BE2C (cell line): ENCODE measurements around the gene GRIA1.

Experiments
- DNase-seq: peaks from one replicate; pipeline ENCODE4 v3.0.0-alpha.2; 2020
- H3K27me3 ChIP-seq: fragments of 250-450 bp; sonication (Bioruptor Pico); 2 replicates; pipeline ENCODE4 v1.5.1; 2020; ENCODE audit warnings: mild to moderate bottlenecking
- H3K36me3 ChIP-seq: fragments of 250-450 bp; sonication (Bioruptor Pico); 2 replicates; pipeline ENCODE4 v1.5.1; 2020; ENCODE audit warnings: mild to moderate bottlenecking
- H3K4me1 ChIP-seq: fragments of 250-450 bp; sonication (Bioruptor Pico); 2 replicates; pipeline ENCODE4 v1.5.1; 2020
- H3K4me3 ChIP-seq: 2 replicates; pipeline ENCODE4 v1.5.1; 2011; ENCODE audit warnings: low read depth, low read length
- H3K9me3 ChIP-seq: fragments of 250-450 bp; sonication (Bioruptor Pico); 2 replicates; pipeline ENCODE4 v1.5.1; 2020
- TF ChIP-seq, protein P1 (sequence below): IDR thresholded peaks from 2 replicates; pipeline ENCODE4 v1.5.1; 2012; ENCODE audit warnings: mild to moderate bottlenecking, low read depth, low read length

GRIA1 gene

DNA sequence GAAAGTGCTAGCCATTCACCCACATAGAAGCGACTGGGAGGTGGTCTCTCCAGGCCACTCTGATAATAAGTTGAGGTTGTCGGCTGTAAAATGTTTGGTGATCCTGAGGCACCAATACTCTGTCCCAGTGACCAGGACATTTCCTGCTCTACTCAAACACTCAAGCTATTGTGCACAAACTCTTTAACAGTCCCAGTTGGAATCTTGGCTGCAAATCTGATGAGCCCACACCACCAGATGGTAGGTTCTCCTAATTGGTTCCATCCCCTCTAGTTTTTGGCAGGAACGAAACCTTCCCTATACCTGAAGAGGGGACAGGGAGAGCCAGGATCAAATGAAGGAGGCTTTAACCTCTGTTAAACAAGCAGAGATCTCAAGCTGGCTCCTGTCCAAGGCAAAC, 14.3 kb downstream of the GRIA1 start:
- no peaks in the 10 kb centered on the region for H3K4me1 ChIP-seq
- DNase-seq: no peak
- H3K9me3 ChIP-seq: no peaks in the 10 kb centered on the region
- TF ChIP-seq, protein P1, sequence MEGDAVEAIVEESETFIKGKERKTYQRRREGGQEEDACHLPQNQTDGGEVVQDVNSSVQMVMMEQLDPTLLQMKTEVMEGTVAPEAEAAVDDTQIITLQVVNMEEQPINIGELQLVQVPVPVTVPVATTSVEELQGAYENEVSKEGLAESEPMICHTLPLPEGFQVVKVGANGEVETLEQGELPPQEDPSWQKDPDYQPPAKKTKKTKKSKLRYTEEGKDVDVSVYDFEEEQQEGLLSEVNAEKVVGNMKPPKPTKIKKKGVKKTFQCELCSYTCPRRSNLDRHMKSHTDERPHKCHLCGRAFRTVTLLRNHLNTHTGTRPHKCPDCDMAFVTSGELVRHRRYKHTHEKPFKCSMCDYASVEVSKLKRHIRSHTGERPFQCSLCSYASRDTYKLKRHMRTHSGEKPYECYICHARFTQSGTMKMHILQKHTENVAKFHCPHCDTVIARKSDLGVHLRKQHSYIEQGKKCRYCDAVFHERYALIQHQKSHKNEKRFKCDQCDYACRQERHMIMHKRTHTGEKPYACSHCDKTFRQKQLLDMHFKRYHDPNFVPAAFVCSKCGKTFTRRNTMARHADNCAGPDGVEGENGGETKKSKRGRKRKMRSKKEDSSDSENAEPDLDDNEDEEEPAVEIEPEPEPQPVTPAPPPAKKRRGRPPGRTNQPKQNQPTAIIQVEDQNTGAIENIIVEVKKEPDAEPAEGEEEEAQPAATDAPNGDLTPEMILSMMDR: no peak
- H3K36me3 ChIP-seq: no peaks in the 10 kb centered on the region
- H3K27me3 ChIP-seq: no peaks in the 10 kb centered on the region
- no peak overlapping the region for H3K4me3 ChIP-seq

DNA sequence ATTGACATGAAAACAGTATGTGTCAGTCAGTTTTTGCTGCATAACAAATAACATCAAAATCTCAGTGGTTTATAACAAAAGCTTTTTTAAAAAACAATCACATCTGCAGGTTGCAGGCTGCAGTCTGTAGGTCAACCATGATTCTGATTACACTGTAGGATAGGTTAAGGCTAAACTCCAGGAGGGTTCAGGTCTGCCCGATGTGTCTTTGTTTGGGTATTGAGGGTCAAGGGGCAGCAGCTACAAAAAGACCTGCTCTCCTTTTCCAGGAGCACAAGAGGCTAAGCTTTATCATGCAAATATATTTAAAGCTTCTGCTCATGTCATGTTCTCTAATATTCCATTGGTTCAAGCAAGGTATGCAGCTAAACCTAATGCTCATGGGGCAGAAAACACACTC, 18.2 kb downstream of the GRIA1 start:
- TF ChIP-seq, protein P1: no peak
- no peaks in the 10 kb centered on the region for H3K27me3 ChIP-seq
- H3K4me1 ChIP-seq: no peaks in the 10 kb centered on the region
- DNase-seq: no peak
- H3K4me3 ChIP-seq: no peak overlapping the region
- no peaks in the 10 kb centered on the region for H3K36me3 ChIP-seq
- no peaks in the 10 kb centered on the region for H3K9me3 ChIP-seq

DNA sequence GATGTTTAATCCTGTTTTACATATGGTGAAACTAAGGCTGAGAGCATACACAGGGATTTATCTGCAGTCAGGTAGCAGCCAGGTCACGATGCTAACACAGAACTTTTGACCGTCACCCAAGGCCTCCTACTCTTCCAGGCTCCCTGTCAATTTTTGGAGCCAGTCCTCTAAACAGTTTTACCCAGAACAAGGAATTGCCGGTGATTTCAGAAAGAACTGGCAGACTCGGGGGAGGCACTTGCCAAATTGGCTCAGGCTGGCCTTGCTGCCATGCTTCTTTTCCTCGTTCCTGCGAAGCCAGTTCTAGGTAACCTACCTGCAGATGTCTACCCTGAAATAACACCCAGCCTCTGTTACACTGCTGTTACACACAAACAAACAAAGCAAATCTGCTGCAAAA, 21.2 kb downstream of the GRIA1 start:
- H3K4me1 ChIP-seq: no peaks in the 10 kb centered on the region
- no peak for DNase-seq
- no peak overlapping the region for H3K4me3 ChIP-seq
- H3K27me3 ChIP-seq: no peaks in the 10 kb centered on the region
- no peaks in the 10 kb centered on the region for H3K9me3 ChIP-seq
- no peaks in the 10 kb centered on the region for H3K36me3 ChIP-seq
- TF ChIP-seq, protein P1: no peak

DNA sequence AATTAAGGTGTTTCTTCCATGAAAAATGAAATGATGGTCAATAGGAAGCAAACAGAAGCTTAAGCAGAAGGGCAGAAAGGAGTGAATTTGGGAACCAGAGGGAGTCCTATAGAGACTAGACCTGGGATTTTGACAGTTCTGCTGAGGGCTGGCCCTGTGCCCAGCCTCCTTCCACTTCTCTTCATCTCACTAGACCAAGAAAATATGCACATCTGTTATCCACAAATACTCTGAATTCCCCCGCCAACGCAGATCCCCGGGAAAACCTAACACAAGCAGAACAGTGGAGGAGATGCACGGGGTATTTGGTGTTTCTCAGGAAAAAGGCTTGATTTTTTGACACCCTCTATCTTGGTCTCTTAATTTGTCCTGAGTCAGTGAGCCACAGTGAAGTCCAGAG, 22.7 kb downstream of the GRIA1 start:
- no peaks in the 10 kb centered on the region for H3K36me3 ChIP-seq
- no peaks in the 10 kb centered on the region for H3K27me3 ChIP-seq
- no peak overlapping the region for H3K4me3 ChIP-seq
- no peaks in the 10 kb centered on the region for H3K9me3 ChIP-seq
- no peaks in the 10 kb centered on the region for H3K4me1 ChIP-seq
- TF ChIP-seq, protein P1: no peak
- DNase-seq: no peak

DNA sequence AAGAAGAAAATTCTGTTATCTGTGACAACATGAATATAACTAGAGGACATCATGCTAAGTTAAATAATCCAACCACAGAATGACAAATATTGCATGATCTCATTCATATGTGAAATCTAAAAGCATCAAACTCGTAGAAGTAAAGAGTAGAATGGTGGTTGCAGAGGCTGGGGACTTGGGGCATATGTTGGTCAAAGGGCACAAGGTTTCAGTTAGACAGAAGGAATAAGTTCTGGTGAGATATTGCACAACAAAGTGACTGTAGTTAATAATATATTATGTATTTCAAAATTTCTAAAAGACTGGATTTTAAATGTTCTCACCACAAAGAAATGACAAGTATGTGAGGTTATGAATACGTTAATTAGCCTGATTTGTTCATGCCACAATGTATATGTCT, 24.8 kb downstream of the GRIA1 start:
- no peaks in the 10 kb centered on the region for H3K4me1 ChIP-seq
- TF ChIP-seq, protein P1: no peak
- no peaks in the 10 kb centered on the region for H3K36me3 ChIP-seq
- no peaks in the 10 kb centered on the region for H3K9me3 ChIP-seq
- H3K4me3 ChIP-seq: no peak overlapping the region
- no peak for DNase-seq
- H3K27me3 ChIP-seq: no peaks in the 10 kb centered on the region

DNA sequence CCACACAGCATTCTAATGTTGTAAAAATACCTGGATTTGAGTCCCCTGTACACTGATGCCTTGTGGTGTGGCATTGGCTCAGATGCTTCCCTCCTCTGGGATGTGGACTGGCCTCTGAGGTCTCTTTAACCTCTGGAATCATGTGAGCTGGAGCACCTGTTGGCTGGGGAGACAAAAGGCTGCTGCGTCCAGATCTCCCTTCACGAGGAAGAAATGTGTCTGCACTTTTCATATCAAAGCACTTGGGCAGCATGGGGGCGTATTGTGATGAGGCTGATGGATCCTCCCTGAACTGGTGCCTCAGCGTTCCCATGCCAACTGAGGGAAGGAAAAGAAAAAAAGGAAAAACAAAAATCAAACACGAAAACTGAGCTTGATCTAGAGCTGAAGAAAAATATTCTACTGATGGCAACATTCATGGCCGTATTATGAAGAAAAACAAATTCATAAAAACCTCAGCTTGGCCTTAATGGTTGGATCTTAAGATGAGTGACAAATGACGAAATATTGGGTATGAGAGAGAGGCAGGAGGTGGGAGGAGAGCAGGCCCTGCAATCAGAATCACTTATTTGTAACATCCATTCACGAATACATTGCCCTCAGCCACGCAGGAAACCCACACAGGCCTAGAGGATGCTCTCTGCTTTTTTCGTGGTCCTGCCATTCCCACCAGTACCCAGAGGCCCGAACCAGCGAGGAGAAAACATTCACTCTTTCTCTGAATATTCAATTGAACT, 26.2 kb downstream of the GRIA1 start:
- no peak overlapping the region for H3K4me3 ChIP-seq
- H3K4me1 ChIP-seq: no peaks in the 10 kb centered on the region
- DNase-seq: no peak
- H3K27me3 ChIP-seq: no peaks in the 10 kb centered on the region
- H3K36me3 ChIP-seq: no peaks in the 10 kb centered on the region
- TF ChIP-seq, protein P1: no peak
- no peaks in the 10 kb centered on the region for H3K9me3 ChIP-seq
